Lung (tissue), 12 donors: Measurements from ENCODE around the gene ZC3HAV1. TPM values are rescaled to one million over a fixed set of nuclear protein-coding genes. Genes with fewer than 3 reads are reported as not detected.

Experiments
- ATAC-seq: fragments of 200-7000 bp; cut with Tn5 transposase; one replicate; pipeline ENCODE4 v1.9.1; 2020; ENCODE audit warnings: moderate number of reproducible peaks; ENCODE audit not compliant: insufficient read depth, low FRiP score
- DNase-seq, 3 donors: peaks; one replicate each; pipeline ENCODE4 v3.0.0-alpha.2; 2013 to 2017
- H3K27ac ChIP-seq, 2 donors: one replicate each; pipeline ENCODE4 v1.5.1; 2013; ENCODE audit warnings: mild to moderate bottlenecking in 2 of 2, moderate library complexity in 2 of 2, control low read depth in 1 of 2, inconsistent platforms in 1 of 2, low read depth in 1 of 2, low read length in 1 of 2
- H3K27me3 ChIP-seq, 3 donors: one replicate each; pipeline ENCODE4 v1.5.1; 2013; ENCODE audit warnings: low read length in 2 of 3; ENCODE audit not compliant: control insufficient read depth in 3 of 3, insufficient read depth in 3 of 3
- H3K36me3 ChIP-seq, 4 donors: one replicate each; pipeline ENCODE4 v1.5.1; 2013; ENCODE audit warnings: low read length in 4 of 4, mild to moderate bottlenecking in 1 of 4, moderate library complexity in 1 of 4; ENCODE audit not compliant: control insufficient read depth in 4 of 4, insufficient read depth in 4 of 4
- H3K4me1 ChIP-seq, 5 donors: one replicate each; pipeline ENCODE4 v1.5.1; 2013; ENCODE audit warnings: low read length in 5 of 5, mild to moderate bottlenecking in 2 of 5, moderate library complexity in 1 of 5; ENCODE audit not compliant: control insufficient read depth in 5 of 5, insufficient read depth in 5 of 5
- H3K4me3 ChIP-seq: one replicate; pipeline ENCODE4 v1.5.1; 2013; ENCODE audit warnings: mild to moderate bottlenecking, control low read depth, moderate library complexity
- H3K9ac ChIP-seq, 2 donors: one replicate each; pipeline ENCODE4 v1.5.1; 2013; ENCODE audit warnings: low read length in 2 of 2, control low read depth in 1 of 2; ENCODE audit not compliant: insufficient read depth in 1 of 2
- H3K9me3 ChIP-seq, 4 donors: one replicate each; pipeline ENCODE4 v1.5.1; 2013; ENCODE audit warnings: low read length in 3 of 4, mild to moderate bottlenecking in 1 of 4, moderate library complexity in 1 of 4; ENCODE audit not compliant: control insufficient read depth in 4 of 4, insufficient read depth in 3 of 4
- WGBS, 2 donors: extraction: QIAGEN DNeasy Blood & Tissue Kit; methylation state at CpG; one replicate each; pipeline ENCODE4 v1.1.7; 2013; 5-methylcytosine and 5-hydroxymethylcytosine counted together
- polyA plus RNA-seq, 2 donors: library from polyadenylated mRNA; stranded (reverse); fragments of 200-250 nt; gene quantifications; one replicate each; pipeline ENCODE4 v1.2.1, GENCODE V29; 2013
- total RNA-seq, 2 donors: library from RNA; depleted of rRNA in 1 of 2; stranded (reverse); fragments of >200 nt in 1 of 2; gene quantifications; one replicate each; pipeline ENCODE4 v1.2.1, GENCODE V29; 2014 to 2021
- TF ChIP-seq, protein P1 (sequence below): IDR thresholded peaks from 2 replicates; pipeline ENCODE4 v1.5.1; 2012; ENCODE audit warnings: mild to moderate bottlenecking; ENCODE audit errors: control extremely low read depth, extremely low read depth
- donor health status: control.
- donor health status: control.
- donor health status: Bipolar disorder and iron deficiency.
- donor health status: healthy.
- donor health status: DM: yes; HTN: yes; CAD: no.

The ZC3HAV1 gene
- total and polyA plus RNA-seq, 4 donors: 8.2 to 43.4 (median 24.5) TPM

DNA sequence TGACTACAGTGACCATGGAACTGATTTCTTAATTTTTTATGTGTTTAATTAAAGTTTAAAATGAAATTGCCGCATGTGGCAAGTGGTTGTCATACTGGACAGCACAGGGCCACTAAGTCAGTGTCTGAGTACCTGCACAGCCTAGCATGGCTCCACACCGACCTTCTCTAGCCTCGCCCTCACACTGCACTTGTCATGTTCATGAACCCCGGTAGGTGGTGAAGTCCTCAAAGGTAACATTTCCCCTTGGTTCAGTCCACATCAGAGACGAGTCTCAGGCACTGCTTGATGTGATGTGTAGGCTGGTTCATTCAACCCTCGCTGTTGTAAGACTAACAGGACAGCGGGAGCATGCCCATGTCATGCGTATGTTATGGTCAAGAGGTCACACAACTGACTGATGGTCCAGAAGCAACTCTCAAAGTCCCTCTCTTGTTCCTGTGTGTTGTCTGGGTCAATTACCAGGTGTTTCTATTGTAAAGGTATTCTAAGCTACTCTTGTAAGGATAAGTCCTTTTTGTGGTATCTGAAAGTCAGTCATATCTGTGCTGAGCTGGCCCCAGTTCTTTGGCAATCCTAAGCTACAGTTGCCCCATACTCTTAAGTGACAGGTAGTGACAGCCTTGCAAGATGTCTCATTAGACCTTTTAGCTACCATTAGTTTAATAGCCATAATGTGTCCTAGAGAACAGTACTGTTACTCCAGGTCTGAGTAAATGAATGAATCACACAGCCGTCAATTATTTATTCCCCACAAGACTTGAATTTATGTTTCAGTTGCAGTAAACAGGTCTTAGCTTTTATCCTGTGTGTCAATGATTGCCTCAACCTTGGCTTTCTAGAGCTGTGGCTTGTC is 40.7 kb downstream of the ZC3HAV1 start:
- Histone ChIP-seq H3K27ac (no peak overlapping the region), H3K9ac (no peak overlapping the region), H3K9me3 (no peaks in the 10 kb centered on the region), H3K36me3 (peaks cover 9 to 52% (median 22%) of the 10 kb centered on the region in 4 donors), H3K4me3 (no peak overlapping the region), H3K4me1 (no peaks in the 10 kb centered on the region), H3K27me3 (no peaks in the 10 kb centered on the region)
- TF ChIP-seq, protein P1, sequence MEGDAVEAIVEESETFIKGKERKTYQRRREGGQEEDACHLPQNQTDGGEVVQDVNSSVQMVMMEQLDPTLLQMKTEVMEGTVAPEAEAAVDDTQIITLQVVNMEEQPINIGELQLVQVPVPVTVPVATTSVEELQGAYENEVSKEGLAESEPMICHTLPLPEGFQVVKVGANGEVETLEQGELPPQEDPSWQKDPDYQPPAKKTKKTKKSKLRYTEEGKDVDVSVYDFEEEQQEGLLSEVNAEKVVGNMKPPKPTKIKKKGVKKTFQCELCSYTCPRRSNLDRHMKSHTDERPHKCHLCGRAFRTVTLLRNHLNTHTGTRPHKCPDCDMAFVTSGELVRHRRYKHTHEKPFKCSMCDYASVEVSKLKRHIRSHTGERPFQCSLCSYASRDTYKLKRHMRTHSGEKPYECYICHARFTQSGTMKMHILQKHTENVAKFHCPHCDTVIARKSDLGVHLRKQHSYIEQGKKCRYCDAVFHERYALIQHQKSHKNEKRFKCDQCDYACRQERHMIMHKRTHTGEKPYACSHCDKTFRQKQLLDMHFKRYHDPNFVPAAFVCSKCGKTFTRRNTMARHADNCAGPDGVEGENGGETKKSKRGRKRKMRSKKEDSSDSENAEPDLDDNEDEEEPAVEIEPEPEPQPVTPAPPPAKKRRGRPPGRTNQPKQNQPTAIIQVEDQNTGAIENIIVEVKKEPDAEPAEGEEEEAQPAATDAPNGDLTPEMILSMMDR: no peak
- DNase-seq: no peak
- 96% methylated on average over 9 of the region's 9 CpGs for WGBS, 2 donors
- ATAC-seq: no peak

DNA sequence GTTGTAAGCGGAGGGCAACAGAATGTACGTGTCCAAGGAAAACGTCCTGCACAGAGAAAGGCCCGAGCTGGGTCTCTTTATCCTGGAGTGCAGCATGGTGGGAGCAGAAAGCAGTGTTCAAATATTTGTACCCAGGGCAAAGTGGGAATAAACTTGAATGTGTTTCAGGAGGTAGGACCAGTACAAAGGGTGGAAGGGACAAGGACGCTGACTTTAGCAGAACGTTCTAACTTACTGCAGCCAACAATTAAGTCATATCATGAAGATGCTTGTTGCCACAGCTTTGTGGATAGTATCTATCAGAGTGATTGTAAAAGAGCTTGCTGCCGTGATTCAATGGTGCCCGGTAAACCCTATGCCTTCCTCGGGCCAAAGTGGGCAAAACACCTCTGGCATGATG is 43.2 kb downstream of the ZC3HAV1 start:
- no peak overlapping the region for H3K27ac ChIP-seq
- no peak overlapping the region for H3K9ac ChIP-seq
- no peaks in the 10 kb centered on the region for H3K27me3 ChIP-seq
- WGBS, 2 donors: 83 to 88% methylated on average over 9 of the region's 9 CpGs
- ATAC-seq (no peak), DNase-seq (no peak)
- TF ChIP-seq, protein P1: no peak
- no peaks in the 10 kb centered on the region for H3K9me3 ChIP-seq
- H3K4me3 ChIP-seq: no peak overlapping the region
- H3K4me1 ChIP-seq: no peaks in the 10 kb centered on the region
- H3K36me3 ChIP-seq: peaks cover 3 to 47% (median 15%) of the 10 kb centered on the region in 4 donors

DNA sequence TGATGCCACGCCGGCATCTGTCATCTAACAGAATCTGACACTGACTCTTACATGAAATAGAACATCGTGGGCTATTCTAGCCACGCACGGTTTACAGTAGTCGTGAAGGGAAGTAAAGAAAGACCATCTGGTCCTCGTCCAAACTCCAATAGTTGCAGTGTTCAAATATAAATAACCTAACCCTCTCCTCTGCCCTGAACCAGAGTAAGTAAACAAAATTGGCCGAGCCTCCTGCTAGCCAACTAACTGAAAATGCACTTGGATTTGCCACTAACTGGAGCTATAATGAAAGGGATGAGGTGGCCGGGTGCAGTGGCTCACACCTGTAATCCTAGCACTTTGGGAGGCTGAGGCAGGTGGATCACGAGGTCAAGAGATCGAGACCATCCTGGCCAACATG is 44.2 kb downstream of the ZC3HAV1 start:
- peaks cover 3 to 51% (median 17%) of the 10 kb centered on the region in 4 donors for H3K36me3 ChIP-seq
- no peaks in the 10 kb centered on the region for H3K4me1 ChIP-seq
- H3K9me3 ChIP-seq: no peaks in the 10 kb centered on the region
- H3K27ac ChIP-seq: no peak overlapping the region
- H3K27me3 ChIP-seq: no peaks in the 10 kb centered on the region
- WGBS, 2 donors: 79 to 81% methylated on average over 11 of the region's 11 CpGs
- no peak overlapping the region for H3K9ac ChIP-seq
- DNase-seq: peak in 1 of 3 donors; percentile 7
- ATAC-seq: no peak
- H3K4me3 ChIP-seq: no peak overlapping the region
- TF ChIP-seq, protein P1: no peak
